H1 (cell line): ENCODE data around the gene MICALL2. TPM values are rescaled to one million over a fixed set of nuclear protein-coding genes. Genes with fewer than 3 reads are reported as not detected.

ENCODE experiments used
- CTCF ChIA-PET: fragments of 300-600 bp; sonication (Branson Sonifier 250); formaldehyde crosslinking; loops from one replicate; lab custom pipeline; 2021; ENCODE audit not compliant: partially characterized antibody; lab: Charles Lee
- POLR2A ChIA-PET: fragments of 300-600 bp; sonication (Branson Sonifier 250); formaldehyde crosslinking; loops from one replicate; lab custom pipeline; 2021; ENCODE audit warnings: inconsistent platforms; ENCODE audit not compliant: partially characterized antibody; lab: Charles Lee
- DNase-seq, 2 experiments: peaks; one replicate each; pipeline versions ENCODE4 v3.0.0 to v3.0.0-alpha.2; 2010 to 2022; ENCODE audit warnings: low spot score in 2 of 2, low read depth in 1 of 2, mixed read lengths in 1 of 2
- FAIRE-seq: peaks from 2 replicates; lab custom pipeline; 2011; peaks lifted over from hg19 to GRCh38; lab: Jason Lieb, UNC
- H2AFZ ChIP-seq: 2 replicates; pipeline ENCODE4 v1.8.1; 2012; ENCODE audit warnings: low read length, inconsistent platforms
- H2AK5ac ChIP-seq: 2 replicates; pipeline ENCODE4 v1.6.1; 2013; ENCODE audit warnings: low read depth, low read length
- H2BK120ac ChIP-seq: replicated peaks from 2 replicates; pipeline ENCODE3; 2013; ENCODE audit warnings: low read depth, low read length, inconsistent platforms
- H2BK12ac ChIP-seq: 2 replicates; pipeline ENCODE4 v1.6.1; 2013; ENCODE audit warnings: low read depth, low read length
- H2BK15ac ChIP-seq: 2 replicates; pipeline ENCODE4 v1.6.1; 2013; ENCODE audit warnings: low read length
- H2BK20ac ChIP-seq: 2 replicates; pipeline ENCODE4 v1.6.1; 2013; ENCODE audit warnings: low read length
- H2BK5ac ChIP-seq: 2 replicates; pipeline ENCODE4 v1.6.1; 2013; ENCODE audit warnings: low read depth, low read length
- H3K14ac ChIP-seq: 2 replicates; pipeline ENCODE4 v1.6.1; 2013; ENCODE audit warnings: inconsistent platforms; ENCODE audit not compliant: insufficient read length
- H3K18ac ChIP-seq: 2 replicates; pipeline ENCODE4 v1.6.1; 2013; ENCODE audit warnings: low read length; ENCODE audit errors: extremely low read depth
- H3K23ac ChIP-seq: 2 replicates; pipeline ENCODE4 v1.6.1; 2013; ENCODE audit warnings: inconsistent platforms; ENCODE audit not compliant: insufficient read length
- H3K23me2 ChIP-seq: 2 replicates; pipeline ENCODE4 v1.6.1; 2013; ENCODE audit warnings: low read depth, low read length
- H3K27ac ChIP-seq: 2 replicates; pipeline ENCODE4 v1.6.1; 2011; ENCODE audit warnings: low read depth, low read length, inconsistent platforms
- H3K27me3 ChIP-seq, 4 experiments: replicated peaks in 1 of 4; 1 replicate in 1 of 4; 2 replicates in 3 of 4; pipeline versions ENCODE4 v1.6.1 to v1.8.1; 2011 to 2013; ENCODE audit warnings: low read length in 3 of 4, mild to moderate bottlenecking in 3 of 4, inconsistent platforms in 2 of 4, mixed read lengths in 2 of 4, moderate library complexity in 1 of 4; ENCODE audit not compliant: control insufficient read depth in 3 of 4, insufficient read depth in 3 of 4; ENCODE audit errors: extremely low read depth in 1 of 4
- H3K36me3 ChIP-seq, 4 experiments: 2 replicates each; pipeline versions ENCODE4 v1.6.1 to v1.8.1; 2011 to 2013; ENCODE audit warnings: mild to moderate bottlenecking in 4 of 4, low read length in 3 of 4, moderate library complexity in 2 of 4, control low read depth in 1 of 4, inconsistent platforms in 1 of 4; ENCODE audit not compliant: insufficient read depth in 4 of 4, control insufficient read depth in 2 of 4
- H3K4ac ChIP-seq: replicated peaks from 2 replicates; pipeline ENCODE3; 2013; ENCODE audit warnings: low read length, low read depth, mixed read lengths, inconsistent platforms; ENCODE audit not compliant: insufficient read length
- H3K4me1 ChIP-seq, 4 experiments: replicated peaks in 1 of 4; 1 replicate in 1 of 4; 2 replicates in 3 of 4; pipeline versions ENCODE4 v1.6.1 to v1.8.1; 2011 to 2013; ENCODE audit warnings: low read length in 3 of 4, inconsistent platforms in 2 of 4, mixed read lengths in 1 of 4; ENCODE audit not compliant: insufficient read depth in 4 of 4, control insufficient read depth in 3 of 4
- H3K4me2 ChIP-seq, 2 experiments: 2 replicates each; pipeline versions ENCODE4 v1.6.1 to v1.8.1; 2011 to 2013; ENCODE audit warnings: low read depth in 2 of 2, low read length in 2 of 2, control low read depth in 1 of 2, inconsistent platforms in 1 of 2, mild to moderate bottlenecking in 1 of 2; ENCODE audit not compliant: insufficient read depth in 1 of 2
- H3K4me3 ChIP-seq, 4 experiments: fragments of 200-600, 300-600 bp in 1 of 4; sonication (generic), shearing (Covaris generic), sonication (Bioruptor Twin) in 1 of 4; 2 replicates each; pipeline versions ENCODE4 v1.5.1 to v1.8.1; 2011 to 2016; ENCODE audit warnings: low read length in 4 of 4, low read depth in 3 of 4, control low read depth in 2 of 4, inconsistent platforms in 2 of 4, mild to moderate bottlenecking in 2 of 4, mixed read lengths in 1 of 4, moderate library complexity in 1 of 4; ENCODE audit not compliant: insufficient read depth in 2 of 4; ENCODE audit errors: extremely low read depth in 1 of 4
- H3K56ac ChIP-seq: replicated peaks from 2 replicates; pipeline ENCODE3; 2013; ENCODE audit warnings: low read depth, mild to moderate bottlenecking, mixed read lengths, low read length, inconsistent platforms; ENCODE audit not compliant: insufficient read length
- H3K79me1 ChIP-seq: 2 replicates; pipeline ENCODE4 v1.6.1; 2013; ENCODE audit warnings: low read depth, low read length, control low read depth
- H3K79me2 ChIP-seq, 2 experiments: 2 replicates each; pipeline versions ENCODE4 v1.6.1 to v1.8.1; 2012 to 2013; ENCODE audit warnings: low read length in 2 of 2, mild to moderate bottlenecking in 2 of 2, inconsistent platforms in 1 of 2; ENCODE audit not compliant: insufficient read depth in 2 of 2, control insufficient read depth in 1 of 2
- H3K9ac ChIP-seq, 4 experiments: replicated peaks in 1 of 4; 1 replicate in 1 of 4; 2 replicates in 3 of 4; pipeline versions ENCODE4 v1.6.1 to v1.8.1; 2011 to 2013; ENCODE audit warnings: low read depth in 3 of 4, low read length in 3 of 4, control low read depth in 2 of 4, mild to moderate bottlenecking in 2 of 4, moderate library complexity in 2 of 4, inconsistent platforms in 1 of 4; ENCODE audit errors: extremely low read depth in 1 of 4
- H3K9me3 ChIP-seq, 2 experiments: 2 replicates each; pipeline versions ENCODE4 v1.6.1 to v1.8.1; 2012 to 2013; ENCODE audit warnings: mild to moderate bottlenecking in 2 of 2, moderate library complexity in 2 of 2, control low read depth in 1 of 2, inconsistent platforms in 1 of 2, low read depth in 1 of 2, low read length in 1 of 2, mixed read lengths in 1 of 2; ENCODE audit not compliant: insufficient read depth in 2 of 2
- H4K20me1 ChIP-seq, 2 experiments: replicated peaks in 1 of 2; 2 replicates each; pipeline versions ENCODE3 to v1.8.1; 2011 to 2013; ENCODE audit warnings: inconsistent platforms in 2 of 2, low read length in 2 of 2, mild to moderate bottlenecking in 1 of 2; ENCODE audit not compliant: insufficient read depth in 2 of 2, control insufficient read depth in 1 of 2
- H4K5ac ChIP-seq: 2 replicates; pipeline ENCODE4 v1.6.1; 2013; ENCODE audit warnings: low read length, low read depth, mixed read lengths, inconsistent platforms; ENCODE audit not compliant: insufficient read length
- H4K8ac ChIP-seq: 2 replicates; pipeline ENCODE4 v1.8.0; 2013; ENCODE audit warnings: mild to moderate bottlenecking, moderate library complexity, low read length, inconsistent platforms; ENCODE audit not compliant: insufficient read depth; ENCODE audit errors: extremely low read depth
- H4K91ac ChIP-seq: replicated peaks from 2 replicates; pipeline ENCODE3; 2013; ENCODE audit warnings: low read length, mixed read lengths, inconsistent platforms; ENCODE audit not compliant: insufficient read length
- ASH2L ChIP-seq: fragments of 200-600, 300-600 bp; sonication (generic); IDR thresholded peaks from one replicate; pipeline ENCODE4 v1.7.1; 2017; ENCODE audit warnings: low read length
- BRCA1 ChIP-seq: IDR thresholded peaks from 2 replicates; pipeline ENCODE4 v1.6.1; 2012; ENCODE audit warnings: low read depth, low read length, improper control_type of control experiment
- GABPA ChIP-seq: IDR thresholded peaks from 2 replicates; pipeline ENCODE4 v1.6.1; 2011; ENCODE audit warnings: mild to moderate bottlenecking, low read length, moderate library complexity, borderline replicate concordance; ENCODE audit not compliant: insufficient read depth
- POLR2A ChIP-seq, 2 experiments: IDR thresholded peaks; 1 replicate in 1 of 2; 2 replicates in 1 of 2; pipeline ENCODE4 v1.6.1; 2011; ENCODE audit warnings: low read depth in 2 of 2, low read length in 2 of 2, mild to moderate bottlenecking in 2 of 2; ENCODE audit errors: control extremely low read depth in 1 of 2
- SIRT6 ChIP-seq: IDR thresholded peaks from one replicate; pipeline ENCODE4 v1.7.1; 2012; ENCODE audit warnings: low read length, inconsistent platforms
- SUZ12 ChIP-seq: fragments of 200-600 bp; sonication (generic); IDR thresholded peaks from 2 replicates; pipeline ENCODE4 v1.6.1; 2012; ENCODE audit warnings: mild to moderate bottlenecking, inconsistent platforms, low read length, moderate library complexity, mixed read lengths
- WGBS, 2 experiments: shearing (Covaris generic) in 1 of 2; methylation state at CpG; one replicate each; pipeline versions ENCODE4 v1.1.6 to v1.1.7; 2013 to 2015; ENCODE audit warnings: low lambda C conversion rate in 2 of 2, mixed read lengths in 2 of 2, inconsistent platforms in 1 of 2, low coverage in 1 of 2, missing lambda C conversion rate in 1 of 2; ENCODE audit not compliant: insufficient replicate concordance in 2 of 2, insufficient coverage in 1 of 2, insufficient read length in 1 of 2; ENCODE audit errors: extremely low coverage in 1 of 2, missing lambda C conversion rate in 1 of 2; 5-methylcytosine and 5-hydroxymethylcytosine counted together
- polyA plus RNA-seq, 7 experiments: library from polyadenylated mRNA; depleted of rRNA in 3 of 7; stranded (reverse) in 5 of 7; unstranded in 2 of 7; fragments of >200 nt in 5 of 7; fragments of 200-250 nt in 2 of 7; gene quantifications; 1 replicate in 5 of 7; 2 replicates in 1 of 7; 4 replicates in 1 of 7; pipeline versions ENCODE4 v1.2.1 to v1.2.3, GENCODE V29; 2011 to 2013; ENCODE audit warnings: missing spikeins in 2 of 7, mixed read lengths in 2 of 7
- total RNA-seq: library from RNA; stranded (reverse); fragmentation: NEBNext Ultra II Directional; extraction: Animal tissue kit (Norgen Biotek cat#: 25700); gene quantifications from 2 replicates; pipeline ENCODE4 v1.2.1, GENCODE V29; 2021

MICALL2 gene
- total and polyA plus RNA-seq, 2 of the 8 experiments (the other 6 are each of a cell fraction or from before 2014, with no cell fraction given) = 5.3 to 8.5 TPM

GRCh38 chr7:1436608-1437007, 22.7 kb downstream of the MICALL2 start:
- Histone ChIP-seq H3K23me2 (no peaks in the 10 kb centered on the region), H2AFZ (no peak overlapping the region), H3K56ac (no peak overlapping the region), H3K27ac (no peak overlapping the region), H3K4me2 (no peak overlapping the region), H3K23ac (no peak overlapping the region), H4K8ac (no peak overlapping the region), H3K9me3 (peaks cover 0 to 3% of the 10 kb centered on the region in 2 experiments; a peak in 1 of 4 replicates), H3K79me1 (no peaks in the 10 kb centered on the region), H3K4me3 (no peak overlapping the region), H3K4me1 (no peaks in the 10 kb centered on the region; a peak in 1 of 7 replicates), H3K79me2 (peaks cover 0 to 3% of the 10 kb centered on the region in 2 experiments; a peak in 1 of 4 replicates), H3K36me3 (no peaks in the 10 kb centered on the region), H4K91ac (no peak overlapping the region), H2BK20ac (no peak overlapping the region), H2BK120ac (no peak overlapping the region), H3K9ac (no peak overlapping the region), H3K18ac (no peak overlapping the region), H4K20me1 (peaks cover 0 to 5% of the 10 kb centered on the region in 2 experiments), H4K5ac (no peak overlapping the region), H3K27me3 (no peaks in the 10 kb centered on the region), H3K14ac (no peak overlapping the region), H2BK12ac (no peak overlapping the region), H2AK5ac (no peak overlapping the region), H2BK5ac (no peak overlapping the region), H2BK15ac (no peak overlapping the region), H3K4ac (no peak overlapping the region)
- FAIRE-seq (no peak), DNase-seq (no peak)
- POLR2A ChIA-PET = no interaction called here
- CTCF ChIA-PET = no interaction called here
- WGBS, 2 experiments = 97% methylated on average over 20 of the region's 20 CpGs; no CpG with 5 or more reads in 1 of the 2 experiments
- TF ChIP-seq POLR2A (IDR thresholded peaks at IDR 0.05; ENCODE audit: control extremely low read depth in 1 of 2, low read depth in 2 of 2, low read length in 2 of 2) (no peak), BRCA1 (no peak), SIRT6 (no peak), GABPA (no peak), SUZ12 (no peak), ASH2L (no peak)
